Astrocyte (in vitro differentiated cells and primary cell): ENCODE results near the gene NCEH1. TPM values are rescaled to one million over a fixed set of nuclear protein-coding genes. Genes with fewer than 3 reads are reported as not detected.

Experiments used
- DNase-seq: peaks from one replicate; pipeline ENCODE4 v3.0.0-alpha.2; 2010; ENCODE audit warnings: low read depth
- FAIRE-seq: peaks from 2 replicates; lab custom pipeline; 2011; peaks lifted over from hg19 to GRCh38; lab: Jason Lieb, UNC
- H2AFZ ChIP-seq: 2 replicates; pipeline ENCODE4 v1.6.0; 2012; ENCODE audit warnings: low read depth, low read length, inconsistent platforms
- H3K27ac ChIP-seq: 2 replicates; pipeline ENCODE4 v1.5.1; 2011; ENCODE audit warnings: low read depth, low read length, inconsistent platforms
- H3K27me3 ChIP-seq: 2 replicates; pipeline ENCODE4 v1.6.0; 2011; ENCODE audit warnings: low read length, inconsistent platforms; ENCODE audit not compliant: insufficient read depth
- H3K36me3 ChIP-seq: 2 replicates; pipeline ENCODE4 v1.5.1; 2011; ENCODE audit warnings: low read length, inconsistent platforms; ENCODE audit not compliant: insufficient read depth
- H3K4me1 ChIP-seq: 2 replicates; pipeline ENCODE4 v1.5.1; 2011; ENCODE audit warnings: low read length, inconsistent platforms; ENCODE audit not compliant: insufficient read depth
- H3K4me2 ChIP-seq: 2 replicates; pipeline ENCODE4 v1.6.0; 2012; ENCODE audit warnings: low read length, inconsistent platforms
- H3K4me3 ChIP-seq: 2 replicates; pipeline ENCODE4 v1.5.1; 2011; ENCODE audit warnings: low read depth, mild to moderate bottlenecking, low read length, inconsistent platforms; ENCODE audit not compliant: insufficient read depth
- H3K79me2 ChIP-seq: 2 replicates; pipeline ENCODE4 v1.6.0; 2012; ENCODE audit warnings: mild to moderate bottlenecking, low read length, inconsistent platforms; ENCODE audit not compliant: insufficient read depth
- H3K9ac ChIP-seq: 2 replicates; pipeline ENCODE4 v1.6.0; 2012; ENCODE audit warnings: mild to moderate bottlenecking, low read length, inconsistent platforms
- H3K9me3 ChIP-seq: 2 replicates; pipeline ENCODE4 v1.5.1; 2012; ENCODE audit warnings: low read depth, mild to moderate bottlenecking, low read length, inconsistent platforms; ENCODE audit not compliant: insufficient read depth
- H4K20me1 ChIP-seq: 2 replicates; pipeline ENCODE4 v1.6.0; 2012; ENCODE audit warnings: low read length, inconsistent platforms; ENCODE audit not compliant: insufficient read depth
- H3K27ac Mint-ChIP-seq: one replicate; pipeline ENCODE4 v1.8.0; 2021; ENCODE audit warnings: mild to moderate bottlenecking, mixed read lengths; ENCODE audit not compliant: unreplicated experiment
- H3K27me3 Mint-ChIP-seq: one replicate; pipeline ENCODE4 v1.8.0; 2021; ENCODE audit warnings: low read depth, mixed read lengths; ENCODE audit not compliant: unreplicated experiment
- H3K36me3 Mint-ChIP-seq: one replicate; pipeline ENCODE4 v1.8.0; 2021; ENCODE audit warnings: low read depth, mixed read lengths; ENCODE audit not compliant: unreplicated experiment
- H3K4me1 Mint-ChIP-seq: one replicate; pipeline ENCODE4 v1.8.0; 2021; ENCODE audit warnings: low read depth, mixed read lengths; ENCODE audit not compliant: unreplicated experiment
- H3K4me3 Mint-ChIP-seq: one replicate; pipeline ENCODE4 v1.8.0; 2021; ENCODE audit warnings: mild to moderate bottlenecking, moderate library complexity, mixed read lengths; ENCODE audit not compliant: unreplicated experiment
- H3K9me3 Mint-ChIP-seq: one replicate; pipeline ENCODE4 v1.8.0; 2021; ENCODE audit warnings: mild to moderate bottlenecking, mixed read lengths; ENCODE audit not compliant: unreplicated experiment
- EZH2 ChIP-seq: IDR thresholded peaks from 2 replicates; pipeline ENCODE4 v1.6.1; 2012; ENCODE audit warnings: mild to moderate bottlenecking, low read length, inconsistent platforms; ENCODE audit not compliant: insufficient read depth
- total RNA-seq: library from RNA; stranded (reverse); gene quantifications from 2 replicates; pipeline ENCODE4 v1.2.1, GENCODE V29; 2021
- TF ChIP-seq, protein P1 (sequence below): IDR thresholded peaks from 2 replicates; pipeline ENCODE4 v1.5.1; 2011; ENCODE audit warnings: low read depth, mild to moderate bottlenecking, inconsistent platforms, low read length, moderate library complexity; ENCODE audit not compliant: insufficient read depth

The NCEH1 gene
- total RNA-seq, 1 donor from 2014 or later: 14.1 TPM

DNA sequence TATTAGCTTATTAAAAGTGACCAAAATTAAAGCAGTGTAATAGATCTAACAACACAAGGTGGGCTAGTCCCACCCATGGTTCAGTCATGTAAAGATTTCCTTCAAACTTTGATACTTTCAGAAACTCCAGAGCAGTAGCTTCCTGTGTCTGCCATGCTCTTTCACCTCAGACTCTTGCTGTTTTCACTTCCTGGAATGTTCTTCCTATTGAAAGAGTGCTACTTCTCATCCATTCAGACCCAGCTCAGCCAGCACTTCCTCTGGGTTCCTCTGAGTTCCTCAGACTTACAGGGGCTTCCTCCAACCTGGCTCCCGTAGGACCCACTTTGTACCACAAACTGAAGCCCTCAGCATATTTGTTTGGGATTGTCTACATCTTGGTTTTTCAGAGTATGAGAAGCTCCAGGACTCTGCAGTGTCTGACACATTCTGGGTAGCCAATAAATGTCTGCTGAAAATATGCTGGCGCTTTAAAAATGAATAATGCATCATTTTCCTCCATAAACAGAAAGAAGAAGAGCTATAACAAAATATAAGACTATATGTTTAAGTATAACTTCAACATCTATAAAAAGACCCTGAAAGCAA, 18.0 kb downstream of the NCEH1 start:
- no peak overlapping the region for H3K27ac Mint-ChIP-seq
- no peak overlapping the region for H3K4me3 Mint-ChIP-seq

DNA sequence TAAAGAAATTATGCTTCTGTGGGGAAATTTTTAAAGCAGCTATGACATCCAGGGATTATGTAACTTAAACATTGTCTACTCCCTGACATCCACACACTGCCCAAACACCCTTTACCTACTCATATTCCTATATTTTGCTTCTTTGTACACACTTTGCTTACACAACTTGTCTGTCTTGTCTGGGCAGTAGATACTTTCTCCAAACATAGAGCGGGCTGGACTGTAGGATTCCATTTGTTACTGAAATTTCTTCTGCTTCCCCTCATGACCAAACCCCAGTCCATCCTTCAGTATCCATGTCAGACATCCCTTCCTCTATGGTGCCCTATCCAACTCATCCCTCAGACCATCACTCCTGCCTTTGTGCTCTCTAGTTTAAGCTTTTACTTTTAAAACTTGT, 19.9 kb downstream of the NCEH1 start:
- Mint-ChIP-seq H3K27ac (no peak overlapping the region), H3K9me3 (no peaks in the 10 kb centered on the region), H3K36me3 (peaks cover 2% of the 10 kb centered on the region), H3K4me1 (no peaks in the 10 kb centered on the region), H3K4me3 (no peak overlapping the region), H3K27me3 (no peaks in the 10 kb centered on the region)
- H3K9me3 ChIP-seq: no peaks in the 10 kb centered on the region
- H2AFZ ChIP-seq: no peak overlapping the region
- peaks cover 83% of the 10 kb centered on the region for H3K79me2 ChIP-seq
- no peak overlapping the region for H3K9ac ChIP-seq
- DNase-seq (no peak), FAIRE-seq (no peak)
- no peak overlapping the region for H3K27ac ChIP-seq
- H4K20me1 ChIP-seq: peaks cover 18% of the 10 kb centered on the region
- H3K4me2 ChIP-seq: no peak overlapping the region
- H3K4me3 ChIP-seq: no peak overlapping the region
- no peaks in the 10 kb centered on the region for H3K36me3 ChIP-seq
- no peak for TF ChIP-seq EZH2
- TF ChIP-seq, protein P1, sequence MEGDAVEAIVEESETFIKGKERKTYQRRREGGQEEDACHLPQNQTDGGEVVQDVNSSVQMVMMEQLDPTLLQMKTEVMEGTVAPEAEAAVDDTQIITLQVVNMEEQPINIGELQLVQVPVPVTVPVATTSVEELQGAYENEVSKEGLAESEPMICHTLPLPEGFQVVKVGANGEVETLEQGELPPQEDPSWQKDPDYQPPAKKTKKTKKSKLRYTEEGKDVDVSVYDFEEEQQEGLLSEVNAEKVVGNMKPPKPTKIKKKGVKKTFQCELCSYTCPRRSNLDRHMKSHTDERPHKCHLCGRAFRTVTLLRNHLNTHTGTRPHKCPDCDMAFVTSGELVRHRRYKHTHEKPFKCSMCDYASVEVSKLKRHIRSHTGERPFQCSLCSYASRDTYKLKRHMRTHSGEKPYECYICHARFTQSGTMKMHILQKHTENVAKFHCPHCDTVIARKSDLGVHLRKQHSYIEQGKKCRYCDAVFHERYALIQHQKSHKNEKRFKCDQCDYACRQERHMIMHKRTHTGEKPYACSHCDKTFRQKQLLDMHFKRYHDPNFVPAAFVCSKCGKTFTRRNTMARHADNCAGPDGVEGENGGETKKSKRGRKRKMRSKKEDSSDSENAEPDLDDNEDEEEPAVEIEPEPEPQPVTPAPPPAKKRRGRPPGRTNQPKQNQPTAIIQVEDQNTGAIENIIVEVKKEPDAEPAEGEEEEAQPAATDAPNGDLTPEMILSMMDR: no peak
- no peaks in the 10 kb centered on the region for H3K27me3 ChIP-seq
- peaks cover under 1% of the 10 kb centered on the region for H3K4me1 ChIP-seq

More for the DNA sequence above, 18.0 kb downstream of the NCEH1 start:
- no peaks in the 10 kb centered on the region for H3K9me3 ChIP-seq
- FAIRE-seq: no peak
- DNase-seq: no peak
- peaks cover 82% of the 10 kb centered on the region for H3K79me2 ChIP-seq
- Mint-ChIP-seq H3K9me3 (no peaks in the 10 kb centered on the region), H3K36me3 (peaks cover 2% of the 10 kb centered on the region), H3K4me1 (no peaks in the 10 kb centered on the region), H3K27me3 (no peaks in the 10 kb centered on the region)
- no peaks in the 10 kb centered on the region for H3K4me1 ChIP-seq
- no peak overlapping the region for H2AFZ ChIP-seq
- no peak overlapping the region for H3K4me3 ChIP-seq
- H3K27me3 ChIP-seq: no peaks in the 10 kb centered on the region
- no peak overlapping the region for H3K9ac ChIP-seq
- H4K20me1 ChIP-seq: peaks cover 13% of the 10 kb centered on the region
- H3K36me3 ChIP-seq: no peaks in the 10 kb centered on the region
- H3K4me2 ChIP-seq: no peak overlapping the region
- H3K27ac ChIP-seq: no peak overlapping the region
- TF ChIP-seq, protein P1: no peak
- no peak for TF ChIP-seq EZH2

DNA sequence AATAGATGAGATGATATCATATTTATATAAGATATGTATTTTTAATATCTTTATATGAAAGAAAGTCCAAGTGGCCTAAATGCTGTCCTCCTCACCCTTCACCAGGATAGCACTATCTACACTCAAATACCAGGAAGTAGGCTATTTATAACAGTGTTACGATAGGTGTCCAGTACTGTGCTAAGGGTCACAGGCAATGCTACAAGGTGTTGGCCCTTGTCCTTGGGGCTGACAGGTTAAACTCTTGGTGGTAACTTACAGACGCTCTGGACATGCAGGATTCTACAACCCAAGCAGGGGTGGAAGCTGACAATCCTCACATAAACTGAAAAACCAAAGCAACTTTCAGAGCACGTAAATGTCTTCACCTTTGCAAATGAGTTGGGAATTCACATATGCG, 22.3 kb downstream of the NCEH1 start:
- no peak for FAIRE-seq
- DNase-seq: no peak

More for the DNA sequence above, 22.3 kb downstream of the NCEH1 start:
- no peak overlapping the region for H3K4me3 ChIP-seq
- H3K36me3 ChIP-seq: no peaks in the 10 kb centered on the region
- peaks cover 14% of the 10 kb centered on the region for H4K20me1 ChIP-seq
- TF ChIP-seq EZH2: no peak
- TF ChIP-seq, protein P1: no peak
- H3K9ac ChIP-seq: no peak overlapping the region
- no peak overlapping the region for H3K27ac ChIP-seq
- H3K4me1 ChIP-seq: peaks cover 9% of the 10 kb centered on the region
- Mint-ChIP-seq H3K9me3 (no peaks in the 10 kb centered on the region), H3K36me3 (peaks cover 2% of the 10 kb centered on the region), H3K4me3 (no peak overlapping the region), H3K27ac (no peak overlapping the region), H3K4me1 (peaks cover 7% of the 10 kb centered on the region), H3K27me3 (no peaks in the 10 kb centered on the region)
- H3K4me2 ChIP-seq: no peak overlapping the region
- no peak overlapping the region for H2AFZ ChIP-seq
- H3K79me2 ChIP-seq: peaks cover 78% of the 10 kb centered on the region
- no peaks in the 10 kb centered on the region for H3K27me3 ChIP-seq
- no peaks in the 10 kb centered on the region for H3K9me3 ChIP-seq
